Common myeloid progenitor, CD34-positive (primary cell): ENCODE results near the gene PPFIA4.

Experiments
- CTCF ChIA-PET: fragments of 350-600 bp; sonication (Branson Sonifier 250); formaldehyde crosslinking; loops from one replicate; lab custom pipeline; 2021; ENCODE audit warnings: antibody characterized with exemption; lab: Charles Lee
- POLR2A ChIA-PET: fragments of 350-600 bp; sonication (Branson Sonifier 250); formaldehyde crosslinking; loops from one replicate; lab custom pipeline; 2021; ENCODE audit warnings: antibody characterized with exemption; lab: Charles Lee
- DNase-seq, 3 donors: peaks; one replicate each; pipeline versions ENCODE4 v3.0.0 to v3.0.0-alpha.2; 2013
- H3K27ac ChIP-seq, 2 experiments: 1 replicate in 1 of 2; 2 replicates in 1 of 2; pipeline ENCODE4 v1.7.0; 2013; ENCODE audit warnings: inconsistent platforms in 2 of 2, low read length in 2 of 2, mild to moderate bottlenecking in 2 of 2, low read depth in 1 of 2, moderate library complexity in 1 of 2; ENCODE audit not compliant: severe bottlenecking in 2 of 2, insufficient read depth in 1 of 2, poor library complexity in 1 of 2
- H3K27me3 ChIP-seq, 5 experiments: replicated peaks in 2 of 5; 1 replicate in 3 of 5; 2 replicates in 2 of 5; pipeline versions ENCODE4 v1.6.1 to v1.7.0; 2013; ENCODE audit warnings: low read length in 4 of 5, mild to moderate bottlenecking in 2 of 5, moderate library complexity in 2 of 5, inconsistent platforms in 1 of 5; ENCODE audit not compliant: insufficient read depth in 5 of 5, control insufficient read depth in 4 of 5
- H3K36me3 ChIP-seq, 4 experiments: 1 replicate in 2 of 4; 2 replicates in 2 of 4; pipeline versions ENCODE4 v1.6.1 to v1.7.0; 2013; ENCODE audit warnings: low read length in 3 of 4, control low read depth in 1 of 4, mild to moderate bottlenecking in 1 of 4; ENCODE audit not compliant: control insufficient read depth in 4 of 4, insufficient read depth in 4 of 4
- H3K4me1 ChIP-seq, 4 experiments: 1 replicate in 3 of 4; 2 replicates in 1 of 4; pipeline versions ENCODE4 v1.6.1 to v1.7.1; 2013; ENCODE audit warnings: low read length in 3 of 4, mild to moderate bottlenecking in 3 of 4, control low read depth in 1 of 4, inconsistent platforms in 1 of 4, moderate library complexity in 1 of 4; ENCODE audit not compliant: control insufficient read depth in 4 of 4, insufficient read depth in 4 of 4; ENCODE audit errors: control extremely low read depth in 1 of 4
- H3K4me3 ChIP-seq, 7 experiments: 1 replicate in 4 of 7; 2 replicates in 3 of 7; pipeline versions ENCODE4 v1.5.1 to v1.7.0; 2013; ENCODE audit warnings: mild to moderate bottlenecking in 7 of 7, low read length in 6 of 7, moderate library complexity in 6 of 7, inconsistent platforms in 2 of 7, low read depth in 2 of 7, control low read depth in 1 of 7; ENCODE audit not compliant: insufficient read depth in 4 of 7, control insufficient read depth in 1 of 7; ENCODE audit errors: extremely low read depth in 1 of 7
- H3K9me3 ChIP-seq, 5 experiments: 1 replicate in 4 of 5; 2 replicates in 1 of 5; pipeline versions ENCODE4 v1.6.1 to v1.7.1; 2013; ENCODE audit warnings: low read length in 4 of 5, mild to moderate bottlenecking in 2 of 5, inconsistent platforms in 1 of 5, low read depth in 1 of 5, moderate library complexity in 1 of 5; ENCODE audit not compliant: control insufficient read depth in 4 of 5, insufficient read depth in 2 of 5; ENCODE audit errors: control extremely low read depth in 1 of 5
- WGBS: methylation state at CpG from one replicate; pipeline ENCODE4 v1.1.5; 2013; ENCODE audit not compliant: insufficient coverage; 5-methylcytosine and 5-hydroxymethylcytosine counted together

The PPFIA4 gene

GRCh38 chr1:203088441-203088840 lies 62.1 kb downstream of the PPFIA4 start:
- Histone ChIP-seq H3K9me3 (peaks cover 0 to 2% (median 0%) of the 10 kb centered on the region in 5 experiments), H3K4me1 (no peaks in the 10 kb centered on the region), H3K36me3 (no peaks in the 10 kb centered on the region), H3K27me3 (peaks cover 0 to 2% (median 0%) of the 10 kb centered on the region in 5 experiments), H3K4me3 (no peak overlapping the region), H3K27ac (no peak overlapping the region)
- ChIA-PET POLR2A (no interaction called here), CTCF (interaction anchor here (0.8 kb wide), 1 partner anchor 129 kb away, joined by 3 read pairs; no protein-coding TSS in a partner anchor)
- 100% methylated on average over 2 of the region's 3 CpGs for WGBS
- no peak for DNase-seq

GRCh38 chr1:203089001-203089650 lies 62.8 kb downstream of the PPFIA4 start:
- H3K27me3 ChIP-seq, result peaks cover 0 to 2% (median 0%) of the 10 kb centered on the region in 5 experiments
- DNase-seq, result no peak
- no peak overlapping the region for H3K27ac ChIP-seq
- ChIA-PET POLR2A (no interaction called here), CTCF (interaction anchor here (0.8 to 1.4 kb wide), 2 partner anchors 38 to 128 kb away, joined by 3 read pairs; no protein-coding TSS in a partner anchor)
- no peaks in the 10 kb centered on the region for H3K36me3 ChIP-seq
- H3K9me3 ChIP-seq, result peaks cover 0 to 4% (median 0%) of the 10 kb centered on the region in 5 experiments
- H3K4me1 ChIP-seq, result no peaks in the 10 kb centered on the region
- 84% methylated on average over 6 of the region's 7 CpGs for WGBS
- no peak overlapping the region for H3K4me3 ChIP-seq

- no peaks in the 10 kb centered on the region for H3K36me3 ChIP-seq
- peaks cover 0 to 9% (median 3%) of the 10 kb centered on the region in 5 experiments for H3K9me3 ChIP-seq
- no peaks in the 10 kb centered on the region for H3K4me1 ChIP-seq
- peaks cover 0 to 2% (median 0%) of the 10 kb centered on the region in 5 experiments for H3K27me3 ChIP-seq
- no peak overlapping the region for H3K4me3 ChIP-seq
- ChIA-PET POLR2A (no interaction called here), CTCF (interaction anchor here (1.4 kb wide), 1 partner anchor 38 kb away, joined by 3 read pairs; no protein-coding TSS in a partner anchor)
- no peak overlapping the region for H3K27ac ChIP-seq
- WGBS, result 82% methylated on average over 7 of the region's 7 CpGs
- DNase-seq, result no peak
Observed at GRCh38 chr1:203089651-203090045, 63.4 kb downstream of the PPFIA4 start.

- peaks cover 0 to 2% (median 0%) of the 10 kb centered on the region in 5 experiments for H3K27me3 ChIP-seq
- H3K4me3 ChIP-seq, result no peak overlapping the region
- peaks cover 2 to 14% (median 7%) of the 10 kb centered on the region in 5 experiments for H3K9me3 ChIP-seq
- H3K4me1 ChIP-seq, result no peaks in the 10 kb centered on the region
- no peaks in the 10 kb centered on the region for H3K36me3 ChIP-seq
- ChIA-PET POLR2A (no interaction called here), CTCF (interaction anchor here (0.7 to 1.0 kb wide), 2 partner anchors 19 to 127 kb away, joined by 3 read pairs; no protein-coding TSS in a partner anchor)
- no peak overlapping the region for H3K27ac ChIP-seq
- DNase-seq, result no peak
- 97% methylated on average over 5 of the region's 6 CpGs for WGBS
Observed at GRCh38 chr1:203090421-203091198, 64.3 kb downstream of the PPFIA4 start.

- Histone ChIP-seq H3K27ac (no peak overlapping the region), H3K4me1 (no peaks in the 10 kb centered on the region), H3K4me3 (no peak overlapping the region), H3K36me3 (no peaks in the 10 kb centered on the region), H3K27me3 (peaks cover 0 to 2% (median 0%) of the 10 kb centered on the region in 5 experiments), H3K9me3 (peaks cover 2 to 17% (median 7%) of the 10 kb centered on the region in 5 experiments)
- ChIA-PET POLR2A (no interaction called here), CTCF (interaction anchor here (0.7 to 1.0 kb wide), 2 partner anchors 19 to 126 kb away, joined by 3 read pairs; no protein-coding TSS in a partner anchor)
- 97% methylated on average over 4 of the region's 4 CpGs for WGBS
- no peak for DNase-seq
Observed at GRCh38 chr1:203091199-203091477, 64.8 kb downstream of the PPFIA4 start.

GRCh38 chr1:203091761-203092330 lies 65.6 kb downstream of the PPFIA4 start:
- no peak overlapping the region for H3K4me3 ChIP-seq
- no peak for DNase-seq
- H3K4me1 ChIP-seq, result no peaks in the 10 kb centered on the region
- peaks cover 2 to 21% (median 7%) of the 10 kb centered on the region in 5 experiments for H3K9me3 ChIP-seq
- H3K36me3 ChIP-seq, result no peaks in the 10 kb centered on the region
- 98% methylated on average over 5 of the region's 6 CpGs for WGBS
- ChIA-PET POLR2A (no interaction called here), CTCF (interaction anchor here (1.0 to 1.4 kb wide), 2 partner anchors 9 to 126 kb away, joined by 3 read pairs; no protein-coding TSS in a partner anchor)
- H3K27me3 ChIP-seq, result peaks cover 0 to 6% (median 0%) of the 10 kb centered on the region in 5 experiments
- H3K27ac ChIP-seq, result no peak overlapping the region
